Body of pancreas (tissue), 4 donors: ENCODE data around the gene IKZF2.

ENCODE experiments used
- CTCF ChIP-seq, 7 experiments: fragments of 450-650 bp in 4 of 7; fragments of 200-600 bp in 3 of 7; sonication (generic) in 3 of 7; IDR thresholded peaks; one replicate each; pipeline ENCODE4 v1.5.1; 2016 to 2019; ENCODE audit warnings: antibody characterized with exemption in 7 of 7
- POLR2A ChIP-seq, 3 donors: fragments of 450-650 bp; IDR thresholded peaks; one replicate each; pipeline ENCODE4 v1.6.1; 2016; ENCODE audit warnings: antibody characterized with exemption in 3 of 3, mild to moderate bottlenecking in 2 of 3

- TF ChIP-seq POLR2A (IDR thresholded peaks at IDR 0.05): no peak
- TF ChIP-seq CTCF (IDR thresholded peaks at IDR 0.05): no peak
These were observed 163.9 kb downstream of the IKZF2 start for GRCh38 chr2:212987492-212987891.
